Ishikawa (cell line): ENCODE data around the gene SERBP1.

Source experiments
- CEBPB ChIP-seq: IDR thresholded peaks from 2 replicates; pipeline ENCODE4 v1.6.1; 2012
- EGR1 ChIP-seq: IDR thresholded peaks from 2 replicates; pipeline ENCODE4 v1.6.1; 2012
- EP300 ChIP-seq: IDR thresholded peaks from 2 replicates; pipeline ENCODE4 v1.6.1; 2012; ENCODE audit warnings: borderline replicate concordance
- FOXM1 ChIP-seq: IDR thresholded peaks from 2 replicates; pipeline ENCODE4 v1.6.1; 2012; ENCODE audit warnings: low read depth, borderline replicate concordance
- NFIC ChIP-seq: IDR thresholded peaks from 2 replicates; pipeline ENCODE4 v1.6.1; 2012
- RAD21 ChIP-seq: IDR thresholded peaks from 2 replicates; pipeline ENCODE4 v1.6.1; 2012; ENCODE audit warnings: low read depth
- TAF1 ChIP-seq: IDR thresholded peaks from 2 replicates; pipeline ENCODE4 v1.6.1; 2012; ENCODE audit warnings: low read depth, mild to moderate bottlenecking
- TCF12 ChIP-seq: IDR thresholded peaks from 2 replicates; pipeline ENCODE4 v1.6.1; 2012; ENCODE audit warnings: low read depth
- TEAD4 ChIP-seq: IDR thresholded peaks from 2 replicates; pipeline ENCODE4 v1.6.1; 2012
- YY1 ChIP-seq: IDR thresholded peaks from 2 replicates; pipeline ENCODE4 v1.6.1; 2012; ENCODE audit warnings: low read depth
- TF ChIP-seq, protein P1 (sequence below): IDR thresholded peaks from 2 replicates; pipeline ENCODE4 v1.6.1; 2012; ENCODE audit warnings: low read depth, mild to moderate bottlenecking
- TF ChIP-seq, protein P2 (sequence below): IDR thresholded peaks from 2 replicates; pipeline ENCODE4 v1.6.1; 2012
- TF ChIP-seq, protein P3 (sequence below): IDR thresholded peaks from 2 replicates; pipeline ENCODE4 v1.6.1; 2012

DNA sequence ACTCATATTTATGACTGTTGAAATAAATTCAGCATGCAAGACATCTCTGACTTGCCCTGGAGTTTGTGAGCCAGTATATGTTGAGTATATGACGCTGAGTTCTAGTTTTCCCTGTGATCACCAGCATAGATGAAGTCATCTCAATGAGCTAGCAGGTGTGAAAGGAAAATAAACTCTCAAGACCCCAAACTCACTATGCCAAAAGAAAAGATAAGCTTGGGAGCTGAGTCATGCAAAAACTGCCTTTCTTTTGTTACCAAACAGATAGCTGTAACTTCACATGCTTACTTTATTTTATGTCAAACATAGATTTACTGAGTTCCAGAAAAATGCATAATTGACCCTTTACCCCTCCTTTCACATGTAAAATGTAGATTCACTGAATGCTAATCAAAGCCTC lies 52.9 kb downstream of the SERBP1 start:
- TF ChIP-seq, protein P1, sequence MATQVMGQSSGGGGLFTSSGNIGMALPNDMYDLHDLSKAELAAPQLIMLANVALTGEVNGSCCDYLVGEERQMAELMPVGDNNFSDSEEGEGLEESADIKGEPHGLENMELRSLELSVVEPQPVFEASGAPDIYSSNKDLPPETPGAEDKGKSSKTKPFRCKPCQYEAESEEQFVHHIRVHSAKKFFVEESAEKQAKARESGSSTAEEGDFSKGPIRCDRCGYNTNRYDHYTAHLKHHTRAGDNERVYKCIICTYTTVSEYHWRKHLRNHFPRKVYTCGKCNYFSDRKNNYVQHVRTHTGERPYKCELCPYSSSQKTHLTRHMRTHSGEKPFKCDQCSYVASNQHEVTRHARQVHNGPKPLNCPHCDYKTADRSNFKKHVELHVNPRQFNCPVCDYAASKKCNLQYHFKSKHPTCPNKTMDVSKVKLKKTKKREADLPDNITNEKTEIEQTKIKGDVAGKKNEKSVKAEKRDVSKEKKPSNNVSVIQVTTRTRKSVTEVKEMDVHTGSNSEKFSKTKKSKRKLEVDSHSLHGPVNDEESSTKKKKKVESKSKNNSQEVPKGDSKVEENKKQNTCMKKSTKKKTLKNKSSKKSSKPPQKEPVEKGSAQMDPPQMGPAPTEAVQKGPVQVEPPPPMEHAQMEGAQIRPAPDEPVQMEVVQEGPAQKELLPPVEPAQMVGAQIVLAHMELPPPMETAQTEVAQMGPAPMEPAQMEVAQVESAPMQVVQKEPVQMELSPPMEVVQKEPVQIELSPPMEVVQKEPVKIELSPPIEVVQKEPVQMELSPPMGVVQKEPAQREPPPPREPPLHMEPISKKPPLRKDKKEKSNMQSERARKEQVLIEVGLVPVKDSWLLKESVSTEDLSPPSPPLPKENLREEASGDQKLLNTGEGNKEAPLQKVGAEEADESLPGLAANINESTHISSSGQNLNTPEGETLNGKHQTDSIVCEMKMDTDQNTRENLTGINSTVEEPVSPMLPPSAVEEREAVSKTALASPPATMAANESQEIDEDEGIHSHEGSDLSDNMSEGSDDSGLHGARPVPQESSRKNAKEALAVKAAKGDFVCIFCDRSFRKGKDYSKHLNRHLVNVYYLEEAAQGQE = no peak
- TF ChIP-seq EP300 (no peak), CEBPB (no peak), EGR1 (no peak), TEAD4 (no peak), FOXM1 (no peak), RAD21 (no peak), TAF1 (no peak), YY1 (no peak), TCF12 (no peak), NFIC (no peak)
- TF ChIP-seq, protein P2, sequence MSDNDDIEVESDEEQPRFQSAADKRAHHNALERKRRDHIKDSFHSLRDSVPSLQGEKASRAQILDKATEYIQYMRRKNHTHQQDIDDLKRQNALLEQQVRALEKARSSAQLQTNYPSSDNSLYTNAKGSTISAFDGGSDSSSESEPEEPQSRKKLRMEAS = no peak
- TF ChIP-seq, protein P3, sequence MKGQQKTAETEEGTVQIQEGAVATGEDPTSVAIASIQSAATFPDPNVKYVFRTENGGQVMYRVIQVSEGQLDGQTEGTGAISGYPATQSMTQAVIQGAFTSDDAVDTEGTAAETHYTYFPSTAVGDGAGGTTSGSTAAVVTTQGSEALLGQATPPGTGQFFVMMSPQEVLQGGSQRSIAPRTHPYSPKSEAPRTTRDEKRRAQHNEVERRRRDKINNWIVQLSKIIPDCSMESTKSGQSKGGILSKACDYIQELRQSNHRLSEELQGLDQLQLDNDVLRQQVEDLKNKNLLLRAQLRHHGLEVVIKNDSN = no peak
